ENCODE data around the gene CTCF.
"Not testable (repeated sequence)": the region's sequence is repeated elsewhere in the genome, so short reads cannot be mapped to it uniquely, and the experiment has no call there.

The CTCF gene, protein sequence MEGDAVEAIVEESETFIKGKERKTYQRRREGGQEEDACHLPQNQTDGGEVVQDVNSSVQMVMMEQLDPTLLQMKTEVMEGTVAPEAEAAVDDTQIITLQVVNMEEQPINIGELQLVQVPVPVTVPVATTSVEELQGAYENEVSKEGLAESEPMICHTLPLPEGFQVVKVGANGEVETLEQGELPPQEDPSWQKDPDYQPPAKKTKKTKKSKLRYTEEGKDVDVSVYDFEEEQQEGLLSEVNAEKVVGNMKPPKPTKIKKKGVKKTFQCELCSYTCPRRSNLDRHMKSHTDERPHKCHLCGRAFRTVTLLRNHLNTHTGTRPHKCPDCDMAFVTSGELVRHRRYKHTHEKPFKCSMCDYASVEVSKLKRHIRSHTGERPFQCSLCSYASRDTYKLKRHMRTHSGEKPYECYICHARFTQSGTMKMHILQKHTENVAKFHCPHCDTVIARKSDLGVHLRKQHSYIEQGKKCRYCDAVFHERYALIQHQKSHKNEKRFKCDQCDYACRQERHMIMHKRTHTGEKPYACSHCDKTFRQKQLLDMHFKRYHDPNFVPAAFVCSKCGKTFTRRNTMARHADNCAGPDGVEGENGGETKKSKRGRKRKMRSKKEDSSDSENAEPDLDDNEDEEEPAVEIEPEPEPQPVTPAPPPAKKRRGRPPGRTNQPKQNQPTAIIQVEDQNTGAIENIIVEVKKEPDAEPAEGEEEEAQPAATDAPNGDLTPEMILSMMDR

DNA sequence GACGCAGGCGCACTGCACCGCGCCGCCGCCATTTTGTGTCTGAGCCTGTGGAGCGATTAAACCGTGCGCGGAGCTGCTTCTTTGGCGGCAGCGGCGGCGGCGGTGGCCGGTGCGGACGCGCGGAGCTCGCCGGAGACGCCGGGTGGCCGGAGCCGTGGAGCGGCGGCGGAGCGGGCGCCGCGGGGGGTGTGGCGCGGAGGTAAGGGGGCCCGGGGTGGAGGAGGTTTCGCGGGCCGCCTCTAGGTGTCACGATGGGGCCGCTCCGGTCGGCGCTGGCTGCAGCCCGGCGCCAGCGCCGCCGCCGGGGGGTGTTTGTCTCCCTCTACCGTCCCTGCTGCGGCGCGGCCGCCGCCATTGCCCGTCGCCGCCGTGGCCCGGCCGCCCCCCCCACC is at the start of gene CTCF:
TSS of gene CTCF (plus strand) at position 1 of the 392 bp plus-strand sequence. CDS start 48,307 bp downstream, outside the sequence.
- peak; percentile 69 for DNase-seq

DNA sequence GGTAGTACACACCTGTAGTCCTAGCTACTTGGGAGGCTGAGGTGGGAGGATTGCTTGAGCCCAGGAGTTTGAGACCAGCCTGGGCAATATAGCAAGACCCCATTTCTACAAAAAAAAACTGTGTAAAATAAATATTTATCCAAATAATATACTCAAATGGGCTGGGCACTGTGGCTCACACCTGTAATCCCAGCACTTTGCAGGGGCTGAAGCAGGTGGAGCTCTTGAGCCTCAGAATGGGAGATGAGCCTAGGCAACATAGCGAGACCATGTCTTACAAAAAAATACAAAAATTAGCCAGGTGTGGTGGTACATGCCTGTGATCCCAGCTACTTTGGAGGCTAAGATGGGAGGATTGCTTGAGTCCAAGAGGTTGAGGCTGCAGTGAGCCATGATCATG is 48.4 kb upstream of the CTCF start:
- not testable (repeated sequence) for DNase-seq

DNA sequence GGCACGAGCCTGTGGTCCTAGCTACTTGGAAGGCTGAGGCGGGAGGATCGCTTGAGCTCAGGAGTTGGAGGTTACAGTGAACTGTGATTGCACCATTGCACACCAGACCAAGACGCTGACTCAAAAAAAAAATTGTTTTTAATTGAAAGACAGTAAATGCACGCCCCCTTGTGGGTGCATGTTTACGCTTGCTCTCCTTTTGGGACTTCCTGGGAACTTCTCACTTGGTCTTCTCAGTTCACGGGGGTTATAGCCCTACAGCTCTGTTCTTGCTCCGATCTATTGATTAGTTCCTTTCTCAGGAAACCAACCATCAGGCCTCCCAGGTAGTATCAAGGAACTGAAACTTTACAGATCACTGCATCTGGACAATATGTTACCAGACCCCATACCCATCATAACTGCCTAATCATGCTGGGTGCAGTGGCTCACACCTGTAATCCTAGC is 47.9 kb upstream of the CTCF start:
- DNase-seq: peak; percentile 60

DNA sequence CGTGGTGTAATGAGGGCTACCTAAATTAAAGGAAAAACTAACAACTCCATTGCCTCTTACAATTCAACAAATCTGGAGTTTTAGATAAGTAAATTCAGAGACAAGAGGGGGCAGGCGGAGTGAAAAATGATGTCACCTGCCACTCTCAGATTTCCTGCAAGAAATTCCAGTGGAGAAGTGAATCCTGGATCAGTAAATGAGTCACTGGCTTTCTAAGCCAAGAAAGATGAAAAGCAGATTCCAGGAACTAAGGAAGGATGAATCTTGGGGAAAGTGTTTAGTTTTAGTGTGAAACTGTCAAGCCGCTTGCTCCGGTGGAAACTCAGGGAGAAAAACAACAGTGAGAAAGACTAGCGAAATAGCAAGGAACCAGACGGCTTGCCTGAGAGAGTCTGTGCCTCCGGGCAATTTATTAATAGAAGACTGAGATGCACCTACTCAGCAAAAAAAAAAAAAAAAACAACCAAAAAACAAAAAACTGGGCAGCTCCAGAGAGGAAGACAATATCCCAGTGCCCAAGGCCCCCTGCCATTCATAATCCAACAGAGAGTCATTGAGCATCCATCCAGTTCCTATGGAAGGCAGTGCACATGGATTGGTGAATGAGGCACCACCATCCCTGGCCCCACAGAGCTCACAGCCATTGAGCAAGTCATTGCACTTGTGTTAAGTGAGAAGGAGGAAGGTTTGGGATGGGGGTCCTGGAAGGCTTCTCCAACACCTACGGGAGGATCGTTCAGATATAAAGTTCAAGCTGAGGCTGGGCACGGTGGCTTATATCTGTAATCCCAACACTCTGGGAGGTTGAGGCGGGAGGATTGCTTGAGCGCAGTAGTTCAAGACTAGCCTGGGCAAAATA is 45.8 kb upstream of the CTCF start:
- no peak for DNase-seq

DNA sequence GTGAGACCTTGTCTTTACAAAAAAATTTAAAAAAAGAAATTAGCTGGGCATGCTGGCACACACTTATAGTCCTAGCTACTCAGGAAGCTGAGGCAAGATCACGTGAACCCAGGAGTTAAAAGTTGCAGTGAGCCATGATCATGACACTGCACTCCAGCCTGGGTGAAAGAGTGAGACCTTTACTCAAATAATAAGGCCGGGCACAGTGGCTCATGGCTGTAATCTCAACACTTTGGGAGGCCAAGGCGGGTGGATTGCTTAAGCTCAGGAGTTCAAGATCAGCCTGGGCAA is 45.2 kb upstream of the CTCF start:
- no peak for DNase-seq

DNA sequence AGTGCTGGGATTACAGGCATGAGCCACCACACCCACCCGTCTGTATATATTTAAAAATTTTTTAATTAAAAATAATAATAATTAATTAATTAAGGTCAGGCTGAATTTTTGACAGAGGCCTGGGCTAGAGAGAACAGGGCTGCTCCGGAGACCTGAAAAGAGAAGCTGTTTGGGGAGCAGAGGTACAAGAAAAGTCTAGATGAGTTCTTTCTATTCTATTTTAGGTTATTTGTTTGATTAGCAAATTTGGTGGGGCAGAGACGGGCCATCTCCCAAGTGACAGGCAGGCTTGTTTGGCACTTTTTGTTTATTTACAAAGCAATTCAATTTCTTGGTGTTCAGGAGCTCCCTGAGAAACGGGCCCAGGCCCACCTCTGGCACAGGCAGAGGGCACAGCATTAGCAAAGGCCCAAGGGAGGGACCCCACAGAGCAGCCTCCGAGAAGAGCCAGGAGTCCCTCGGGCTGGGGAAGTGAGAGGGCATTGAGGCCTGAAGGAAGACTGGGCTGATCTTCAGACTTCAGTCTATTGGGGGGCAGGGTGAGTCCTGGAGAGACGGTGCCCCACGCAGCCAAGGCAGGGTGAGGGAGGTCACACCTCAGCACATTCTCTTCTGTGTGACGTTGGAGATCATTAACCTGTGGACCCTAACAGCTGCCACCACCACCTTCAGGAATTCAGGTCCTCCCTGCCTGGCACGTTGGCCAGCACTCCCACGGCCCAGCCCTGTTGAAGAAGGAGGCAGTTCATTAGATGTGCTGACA is 44.5 kb upstream of the CTCF start:
- DNase-seq: no peak

DNA sequence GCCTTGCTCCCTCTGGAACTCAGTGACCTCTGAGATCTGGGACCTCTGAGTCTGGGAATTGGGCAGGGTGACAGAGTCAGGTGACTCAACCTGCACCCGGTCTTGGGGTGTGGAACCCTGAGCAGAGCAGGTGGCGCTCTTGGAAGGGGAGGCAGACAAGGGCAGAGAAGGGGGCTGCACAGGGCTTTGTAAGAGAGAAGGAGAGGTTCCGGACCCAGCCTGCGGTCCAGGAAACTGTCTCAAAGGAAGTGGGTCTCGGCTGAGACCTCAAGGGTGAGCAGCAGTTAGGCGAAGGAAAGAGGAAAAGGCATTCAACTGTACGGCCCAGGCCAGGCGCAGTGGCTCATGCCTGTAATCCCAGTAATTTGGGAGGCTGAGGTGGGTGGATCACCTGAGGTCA is 43.6 kb upstream of the CTCF start:
- DNase-seq: no peak

DNA sequence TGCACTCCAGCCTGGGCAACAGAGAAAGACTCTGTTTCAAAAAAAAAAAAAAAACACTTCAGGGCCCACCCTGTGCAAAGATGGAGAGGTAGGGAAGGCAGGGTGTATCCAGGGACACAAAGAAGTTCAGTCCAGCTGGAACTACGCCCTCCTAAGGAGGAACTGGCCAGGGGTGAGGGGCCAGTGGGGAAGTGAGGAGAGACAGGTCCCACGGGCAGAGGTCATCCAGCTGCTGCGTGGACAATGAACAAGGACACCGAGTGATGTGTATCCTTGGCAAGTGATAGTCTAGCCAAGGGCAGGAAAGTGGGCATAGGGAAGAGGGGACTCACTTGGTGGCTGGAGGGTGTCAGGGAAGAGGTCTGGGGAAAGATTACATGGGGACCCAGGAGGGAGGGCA is 43.1 kb upstream of the CTCF start:
- no peak for DNase-seq

DNA sequence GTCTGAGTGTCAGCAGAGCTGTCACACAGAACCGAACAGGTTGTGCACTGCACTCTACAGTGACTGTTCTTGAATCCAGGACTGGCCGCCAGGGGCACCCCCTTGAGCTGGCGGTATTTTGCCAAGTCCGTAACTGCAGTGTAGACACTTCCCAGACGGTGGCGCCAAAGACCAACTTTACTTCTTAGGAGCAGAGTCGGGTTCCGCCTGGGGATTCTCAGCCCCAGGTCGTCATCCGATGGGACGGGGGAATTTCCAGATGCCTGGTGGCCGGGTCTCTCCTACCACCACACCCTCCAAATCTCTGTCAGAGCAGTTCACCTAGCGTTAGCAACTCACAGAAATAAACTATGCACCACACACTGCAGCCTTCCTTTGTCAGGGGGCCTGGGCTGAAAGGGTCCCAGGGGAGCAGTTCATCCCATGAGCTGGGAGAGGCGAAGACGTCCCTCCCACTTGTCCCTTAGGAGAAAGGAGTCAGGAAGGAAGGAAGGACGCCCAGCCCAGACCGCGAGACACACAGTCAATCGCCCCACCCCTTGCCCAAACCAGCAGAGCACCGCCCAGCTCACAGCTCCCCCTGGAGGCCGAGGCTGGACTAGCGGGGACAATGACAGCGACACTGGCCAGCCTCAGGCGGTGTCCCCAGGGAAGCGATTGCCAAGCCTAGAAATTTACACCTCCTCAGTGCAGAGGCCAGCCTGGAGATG is 41.1 kb upstream of the CTCF start:
- peak; percentile 78 for DNase-seq

DNA sequence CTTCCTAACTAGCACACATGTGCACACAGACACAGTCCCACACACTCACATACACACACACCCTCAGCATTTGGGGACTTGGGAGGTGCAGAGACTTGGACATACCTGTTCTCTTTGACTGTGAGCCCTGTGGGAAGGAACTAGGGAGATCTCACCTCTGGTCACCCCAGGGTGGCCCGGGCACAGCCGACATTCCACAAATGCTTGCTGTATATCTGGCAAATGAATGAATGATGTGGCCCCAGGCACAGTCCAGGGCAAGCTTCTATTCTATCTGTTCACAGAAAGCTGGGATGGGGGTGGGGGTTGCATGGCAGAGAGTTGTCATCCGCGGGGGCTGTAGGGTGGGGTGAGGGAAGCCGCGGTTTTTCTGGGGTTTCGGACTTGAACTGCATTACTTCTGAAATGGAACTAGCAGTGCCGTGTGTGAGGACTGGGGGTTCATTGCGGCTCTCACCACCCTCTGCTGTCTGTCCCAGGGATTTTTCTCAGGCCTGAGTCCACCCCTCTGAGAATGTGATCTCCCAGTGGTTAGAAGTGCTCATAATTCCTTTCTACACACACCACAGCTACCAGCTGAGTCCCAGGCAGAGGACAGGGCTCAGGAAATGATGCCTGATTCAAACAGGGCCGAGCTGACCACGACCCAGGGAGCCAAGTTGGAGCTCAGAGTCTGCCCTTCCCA is 37.0 kb upstream of the CTCF start:
- no peak for DNase-seq

DNA sequence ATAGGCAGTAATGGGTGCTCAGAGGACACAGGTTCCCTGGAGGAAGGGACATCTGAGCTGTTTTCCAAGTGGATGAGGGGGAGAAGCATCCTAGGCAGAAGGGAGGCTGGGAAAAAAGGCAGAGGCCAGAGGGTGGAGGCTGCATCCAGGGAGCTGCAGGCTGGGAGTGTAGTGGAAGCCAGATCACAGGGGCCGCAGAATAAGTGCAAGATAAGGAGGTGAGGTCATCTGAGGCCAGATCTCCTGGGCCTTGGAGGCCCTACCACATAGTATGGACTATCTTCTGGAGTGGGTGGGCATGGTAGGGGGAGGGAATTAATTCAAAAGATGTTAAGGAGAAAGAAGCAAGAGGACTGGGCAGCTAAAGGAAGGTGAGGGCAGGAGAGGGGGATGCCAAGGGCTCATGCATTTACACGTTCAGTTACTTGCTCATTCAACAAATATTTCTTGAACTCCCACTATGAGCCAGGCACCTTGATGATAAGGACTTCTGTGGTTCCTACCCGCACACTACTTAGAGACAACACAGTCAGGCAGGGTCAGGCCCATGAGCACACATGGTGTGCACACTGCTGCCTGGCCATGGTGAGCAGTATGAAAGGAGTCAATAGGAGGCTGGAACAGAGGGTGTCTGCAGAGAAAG is 36.1 kb upstream of the CTCF start:
- no peak for DNase-seq

DNA sequence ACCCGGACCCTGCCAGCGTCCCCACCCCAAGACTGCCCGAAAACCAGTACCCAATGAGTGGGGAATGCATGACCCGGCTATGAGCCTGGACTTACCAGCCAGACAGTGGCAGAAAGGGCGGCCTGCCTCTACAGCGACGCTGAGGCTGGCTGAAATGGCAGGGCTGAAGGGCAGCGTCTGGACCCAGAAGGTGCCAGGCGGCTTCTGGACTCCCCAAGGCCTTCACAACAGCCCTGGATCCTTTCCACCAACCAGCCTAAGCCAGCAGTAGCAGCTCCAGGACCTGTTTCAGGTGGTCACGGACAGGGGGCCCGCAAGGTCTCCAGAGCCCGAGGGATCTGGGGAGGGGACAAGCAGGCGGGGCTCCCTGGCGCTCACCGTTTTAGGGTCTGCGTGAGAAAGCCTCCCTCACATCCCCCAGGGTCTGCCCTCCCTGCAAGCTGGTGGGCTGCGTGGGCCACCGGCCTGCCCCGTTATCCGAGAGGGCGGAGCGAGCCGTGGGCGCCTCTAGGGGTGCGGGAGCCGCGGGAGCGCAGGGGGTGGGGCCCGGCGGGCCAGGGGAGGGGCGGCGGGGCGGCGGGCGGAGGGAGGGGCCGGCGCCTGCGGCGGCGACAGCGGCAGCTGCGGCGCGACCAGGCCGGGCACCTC is 34.0 kb upstream of the CTCF start, which contains the start of gene RIPOR1:
TSS of gene RIPOR1 (plus strand) at position 608 of the 648 bp plus-strand sequence. CDS start 9,618 bp downstream, outside the sequence.
- no peak for DNase-seq

DNA sequence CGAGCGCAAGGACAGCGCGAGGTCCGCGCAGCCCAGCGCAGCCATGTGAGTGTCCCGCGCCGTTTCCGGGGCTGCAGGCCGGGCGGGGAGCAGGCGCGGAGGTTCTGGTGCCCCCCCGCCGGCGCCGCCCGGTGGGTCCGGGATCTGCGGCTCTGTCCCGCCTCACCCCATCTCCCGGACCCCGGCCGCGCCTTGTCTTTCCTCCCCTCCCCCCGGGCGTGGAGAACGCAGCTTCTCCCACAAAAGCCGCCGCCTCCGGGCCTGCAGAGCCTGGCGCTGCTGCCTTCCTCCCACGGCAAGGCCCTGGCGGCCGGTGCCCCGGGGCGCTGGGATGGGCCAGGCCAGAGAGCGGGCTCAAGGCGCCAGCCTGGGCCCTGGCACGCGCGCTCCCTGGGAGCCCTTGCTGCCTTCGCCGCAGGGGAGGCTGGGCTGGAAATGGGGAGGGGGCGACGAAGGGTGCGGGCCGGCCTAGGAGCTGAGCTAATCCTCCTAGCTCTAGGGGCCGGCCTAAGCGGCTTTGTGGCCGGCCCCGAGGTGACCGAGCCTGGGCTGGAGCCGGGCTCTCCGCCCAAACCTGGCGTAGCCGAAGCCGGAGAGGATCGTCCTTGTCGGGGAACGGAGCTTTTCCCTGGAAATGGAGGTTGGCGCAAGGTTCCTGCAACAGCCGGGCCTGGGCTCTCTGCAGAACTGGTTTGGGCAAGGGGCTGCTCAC is 33.3 kb upstream of the CTCF start:
- DNase-seq: no peak

DNA sequence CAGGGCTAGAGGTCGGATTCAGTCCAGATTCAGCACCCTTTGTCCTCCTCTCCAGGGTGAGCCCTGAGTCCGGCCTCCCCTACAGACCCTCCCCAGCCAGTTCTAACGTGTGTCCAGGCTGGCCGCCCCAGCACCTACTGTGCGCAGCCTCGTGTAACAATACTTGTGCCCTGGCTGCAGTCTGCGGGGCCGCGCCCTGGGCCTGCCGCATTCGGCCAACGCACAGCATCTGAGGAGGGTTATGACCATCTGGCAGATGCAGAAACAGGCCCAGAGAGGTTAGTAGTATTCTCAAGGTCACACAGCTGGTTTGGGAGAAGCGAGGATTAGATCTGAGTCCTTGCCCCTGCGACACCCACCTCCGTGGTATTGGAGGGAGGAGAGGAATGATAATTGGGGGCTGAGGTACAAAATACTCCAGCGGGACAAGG is 32.7 kb upstream of the CTCF start:
- DNase-seq: no peak

DNA sequence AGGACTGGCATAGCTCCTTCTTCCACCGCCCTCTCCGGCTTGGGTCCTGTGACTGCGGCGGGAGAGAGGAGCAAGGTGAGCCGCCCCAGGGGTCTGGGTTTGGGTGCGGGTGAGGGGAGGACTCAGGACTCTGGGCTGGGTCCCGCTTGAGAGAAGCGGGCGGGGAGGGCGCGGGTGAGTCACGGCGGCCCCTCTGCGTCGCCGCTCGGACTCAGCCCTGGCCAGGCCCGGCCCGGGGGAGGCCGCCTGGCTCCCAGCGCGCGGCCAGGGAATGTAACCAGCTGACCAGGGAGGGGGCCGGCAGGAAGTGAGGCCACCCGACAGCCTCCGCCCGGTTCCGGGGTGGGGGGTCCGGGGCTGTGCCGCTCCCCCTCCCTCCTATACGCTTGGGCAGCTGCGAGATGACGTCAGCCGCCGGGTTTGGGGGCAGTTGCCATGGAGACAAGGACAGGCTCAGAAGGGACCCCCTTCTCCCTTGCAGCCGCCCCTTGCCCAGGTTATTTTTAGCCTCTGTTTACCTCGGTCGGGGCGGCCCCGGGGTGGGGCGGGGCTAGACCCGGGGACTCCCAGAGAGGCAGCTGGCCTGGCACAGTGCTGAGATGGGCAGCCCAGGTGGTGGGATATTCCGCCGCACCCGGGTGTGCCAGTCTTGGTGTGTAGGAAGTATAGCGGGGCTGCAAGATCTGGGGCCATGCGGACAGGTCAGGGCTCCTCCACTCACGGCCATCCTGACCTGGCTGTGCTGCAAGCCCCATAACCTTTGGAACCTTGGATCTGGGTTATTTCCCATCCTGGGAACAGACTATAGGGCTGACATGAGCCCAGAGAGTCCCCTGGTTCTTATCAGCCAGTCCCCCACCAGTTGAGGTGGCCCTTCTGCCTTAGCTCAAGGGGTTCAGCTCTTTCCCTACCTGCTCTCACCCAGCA is 32.0 kb upstream of the CTCF start:
- no peak for DNase-seq

DNA sequence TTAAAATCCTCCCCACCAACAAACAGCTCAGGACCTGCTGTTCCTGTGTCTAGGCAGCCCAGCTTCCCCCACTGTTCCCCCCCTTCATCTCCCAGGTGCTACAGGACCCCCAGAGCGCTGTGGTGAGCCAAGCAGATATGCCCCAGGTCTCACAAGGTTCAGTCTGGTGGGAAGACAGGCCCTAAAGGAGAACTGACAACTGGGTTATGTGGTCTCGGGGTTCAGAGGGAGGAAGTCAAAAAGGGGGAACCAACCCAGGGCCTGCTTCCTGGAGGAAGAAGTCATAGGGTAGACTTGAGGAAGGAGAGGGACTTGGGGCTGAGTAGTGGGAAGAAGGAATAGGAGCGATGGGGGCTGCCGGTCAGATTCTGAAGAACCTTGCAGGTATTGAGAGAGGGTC is 31.1 kb upstream of the CTCF start:
- no peak for DNase-seq

DNA sequence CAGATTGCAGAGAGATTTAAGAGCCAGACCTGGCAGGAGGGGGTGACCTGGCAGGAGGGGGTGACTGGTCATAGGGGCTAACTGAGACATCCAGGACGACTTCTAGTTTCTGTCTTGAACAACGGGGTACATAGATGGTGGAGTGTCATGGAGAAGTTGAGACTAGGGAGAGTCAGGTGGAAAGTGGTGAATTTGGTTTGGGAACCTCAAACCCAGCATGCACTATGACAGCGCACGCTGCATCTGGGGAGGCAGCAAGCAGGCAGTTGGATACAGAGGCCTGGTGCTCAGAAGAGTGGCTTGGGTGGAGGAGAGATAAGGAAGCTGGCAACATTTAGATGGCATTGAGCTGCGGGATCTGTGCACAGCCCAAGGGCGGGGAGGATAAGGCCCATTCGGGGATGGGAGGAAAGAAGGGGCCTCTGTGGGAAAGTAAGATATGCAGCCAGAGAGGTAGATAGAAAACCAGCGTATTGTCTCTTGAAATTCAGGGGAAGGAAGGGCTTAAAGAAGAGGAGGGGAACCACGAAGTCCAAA is 29.2 kb upstream of the CTCF start:
- no peak for DNase-seq

DNA sequence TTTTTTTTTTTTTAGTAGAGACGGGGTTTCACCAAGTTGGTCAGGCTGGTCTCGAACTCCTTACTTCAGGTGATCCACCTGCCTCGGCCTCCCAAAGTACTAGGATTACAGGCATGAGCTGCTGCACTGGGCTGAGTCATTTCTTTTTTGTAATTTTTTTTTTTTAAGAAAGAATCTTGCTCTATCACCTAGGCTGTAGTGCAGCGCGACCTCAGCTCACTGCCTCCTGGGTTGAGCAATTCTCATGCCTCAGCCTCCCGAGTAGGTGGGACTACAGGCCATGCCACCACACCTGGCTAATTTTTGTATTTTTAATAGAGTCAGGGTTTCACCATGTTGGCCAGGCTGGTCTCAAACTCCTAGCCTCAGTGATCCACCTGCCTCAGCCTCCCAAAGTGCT is 28.3 kb upstream of the CTCF start:
- DNase-seq: not testable (repeated sequence)

Measured in NCI-H1105 treated with DMSO at 0.1 percent for 48 hours (cell line).